GM21381 (cell line): ENCODE data around the gene PROX1.
"Not testable (repeated sequence)": the region's sequence is repeated elsewhere in the genome, so short reads cannot be mapped to it uniquely, and the experiment has no call there.

Experiments used
- ATAC-seq: cut with Tn5 transposase; IDR thresholded peaks from one replicate; pipeline ENCODE4 v1.9.1; 2021; ENCODE audit warnings: mild to moderate bottlenecking, moderate library complexity; ENCODE audit not compliant: unreplicated experiment

Gene PROX1

GRCh38 chr1:214066936-214067335 is 79.2 kb downstream of the PROX1 start:
- ATAC-seq = no peak

- ATAC-seq = no peak
Measured at GRCh38 chr1:214067397-214067796, 79.6 kb downstream of the PROX1 start.

DNA sequence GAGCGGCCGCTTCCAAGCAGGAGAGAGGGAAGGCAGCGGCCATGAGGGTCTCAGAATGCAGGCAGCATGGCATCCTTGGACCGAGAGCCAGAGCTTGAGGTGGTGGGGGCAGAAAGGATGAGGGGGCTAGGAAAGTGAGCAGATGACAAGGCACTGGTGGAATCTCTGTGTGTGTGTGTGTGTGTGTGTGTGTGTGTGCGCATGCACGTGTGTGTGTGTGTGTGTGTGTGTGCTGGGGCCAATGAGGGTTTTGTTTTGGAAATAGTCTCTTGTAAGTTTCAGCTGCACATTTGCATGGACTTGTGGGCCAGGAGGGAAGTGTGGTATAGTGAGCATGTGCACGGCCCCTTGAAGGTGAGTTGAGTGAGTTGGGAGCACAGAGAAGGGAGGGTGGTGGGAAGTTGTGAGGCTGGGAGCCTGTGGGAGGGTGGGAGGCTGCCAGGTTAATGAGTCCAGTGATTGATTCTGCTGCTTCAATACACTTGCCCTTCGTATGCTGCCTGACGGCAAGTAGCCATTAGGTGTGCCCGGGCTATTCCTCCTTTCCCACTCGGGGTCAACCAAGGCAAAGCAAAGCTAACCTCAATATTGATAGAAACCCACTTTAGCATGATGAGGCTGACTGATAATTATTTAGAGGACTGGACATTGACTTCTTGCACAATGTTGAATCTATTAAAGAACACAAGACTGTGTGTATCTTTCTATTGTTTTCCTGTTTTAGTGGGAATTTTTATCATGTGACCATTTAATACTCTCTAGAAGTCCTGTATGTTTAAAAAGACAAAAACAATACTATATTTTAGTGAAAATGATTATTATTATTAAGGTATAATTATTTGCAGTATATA is 80.3 kb downstream of the PROX1 start:
- no peak for ATAC-seq

- no peak for ATAC-seq
Measured at GRCh38 chr1:214068979-214069378, 81.2 kb downstream of the PROX1 start.

DNA sequence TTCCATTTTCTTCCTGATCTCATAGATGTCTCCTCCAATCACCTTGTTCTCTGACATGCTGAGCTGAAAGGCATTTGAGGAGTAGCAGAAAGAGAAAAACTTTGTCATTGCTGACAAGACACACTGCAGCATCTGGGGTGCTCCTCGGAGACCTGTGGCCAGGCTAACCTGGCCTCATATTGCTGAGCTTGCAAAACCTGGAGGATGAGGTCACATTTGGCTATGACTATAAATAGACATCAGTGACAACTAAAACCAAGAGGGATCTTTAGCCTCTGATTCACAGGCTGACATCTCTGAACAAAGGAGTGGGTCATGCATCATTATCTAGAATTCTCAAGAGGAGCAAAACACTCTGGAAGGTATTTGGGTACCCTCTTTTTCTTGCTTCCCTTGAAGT is 83.7 kb downstream of the PROX1 start:
- ATAC-seq = no peak

DNA sequence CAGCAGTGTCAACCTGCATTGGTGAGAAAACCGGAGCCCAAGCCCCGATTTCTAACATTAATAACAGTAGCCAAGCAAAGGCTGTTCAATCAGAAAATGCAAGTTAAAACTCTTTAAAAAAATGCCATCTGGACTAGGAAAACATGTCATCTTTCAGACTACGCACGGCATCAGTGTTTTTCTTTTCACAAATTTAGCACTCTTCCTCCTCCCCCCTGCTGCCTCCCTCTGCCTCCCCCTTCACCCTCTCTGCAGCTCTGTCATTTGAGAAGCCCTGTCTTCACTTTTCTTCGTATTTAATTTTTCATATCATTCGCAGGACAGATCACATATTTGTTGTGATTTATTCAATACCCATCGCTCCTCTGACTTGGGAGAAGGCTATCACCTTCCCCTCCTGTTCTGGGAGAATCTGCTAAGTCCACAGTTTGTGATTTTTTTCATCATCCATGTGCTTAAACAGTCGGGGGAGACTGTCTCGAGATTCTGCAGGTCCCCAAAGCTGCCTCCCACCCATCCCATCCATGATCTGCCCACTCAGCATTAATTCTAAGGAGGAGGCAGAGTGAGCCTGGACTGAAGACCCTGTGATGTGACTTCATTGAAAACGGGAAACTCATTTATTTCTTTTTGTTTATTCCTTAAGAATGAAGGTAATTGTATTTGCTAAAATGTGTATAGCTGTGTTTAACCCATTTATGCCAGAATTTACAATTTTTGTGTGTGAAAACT is 84.8 kb downstream of the PROX1 start:
- no peak for ATAC-seq

DNA sequence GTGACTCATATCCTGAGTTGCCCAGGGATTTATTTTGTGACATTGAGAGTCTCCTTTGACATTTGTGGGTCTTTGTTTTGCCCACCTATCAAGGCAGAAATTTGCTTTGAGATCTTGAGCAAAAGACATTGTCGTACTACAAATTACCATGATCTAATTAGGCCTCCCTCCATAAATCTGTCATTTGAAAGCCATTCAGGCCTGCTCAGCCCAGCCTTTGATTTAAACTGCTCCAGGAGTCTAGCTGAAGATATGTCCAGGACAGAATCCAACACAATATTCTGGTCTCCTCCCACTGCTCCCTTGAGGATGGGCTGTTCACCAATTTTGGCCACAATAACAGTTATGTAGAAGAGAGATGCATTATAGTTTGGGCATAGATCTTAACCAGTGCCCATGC is 86.7 kb downstream of the PROX1 start:
- no peak for ATAC-seq

DNA sequence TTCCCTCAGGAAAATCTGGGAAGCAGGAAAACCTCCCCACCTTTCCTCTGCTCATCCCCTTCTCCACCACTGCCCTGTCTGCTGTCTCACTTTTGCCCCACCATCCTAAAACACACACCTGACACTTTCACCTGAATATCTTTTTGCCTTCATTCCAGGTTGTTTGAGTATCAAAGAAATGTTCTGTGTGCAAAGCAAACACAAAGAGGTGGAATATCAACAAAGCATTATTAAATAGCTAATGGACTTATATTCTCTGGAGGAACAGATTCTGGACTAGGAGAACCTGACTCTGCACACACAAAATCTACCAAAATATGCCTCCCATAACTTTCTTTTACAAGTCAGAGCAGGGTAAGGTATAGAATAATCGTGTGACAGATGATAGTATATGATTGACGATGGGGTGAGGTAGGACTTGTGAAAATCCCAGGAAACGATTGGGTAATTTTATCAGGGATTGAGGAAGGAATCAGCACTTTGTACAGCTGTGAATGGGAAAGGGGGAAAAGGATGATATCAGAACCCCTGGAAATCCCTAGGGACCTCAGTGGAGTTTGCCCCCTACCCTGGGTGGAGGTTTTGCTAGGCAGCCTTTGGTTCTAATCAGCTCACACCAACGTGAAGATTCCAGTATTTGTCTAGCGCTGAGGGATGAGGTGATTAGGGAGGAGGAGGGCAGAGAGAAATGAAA is 87.7 kb downstream of the PROX1 start:
- ATAC-seq = no peak

GRCh38 chr1:214075999-214076707 is 88.4 kb downstream of the PROX1 start:
- ATAC-seq = no peak

GRCh38 chr1:214076708-214077065 is 88.9 kb downstream of the PROX1 start:
- no peak for ATAC-seq

DNA sequence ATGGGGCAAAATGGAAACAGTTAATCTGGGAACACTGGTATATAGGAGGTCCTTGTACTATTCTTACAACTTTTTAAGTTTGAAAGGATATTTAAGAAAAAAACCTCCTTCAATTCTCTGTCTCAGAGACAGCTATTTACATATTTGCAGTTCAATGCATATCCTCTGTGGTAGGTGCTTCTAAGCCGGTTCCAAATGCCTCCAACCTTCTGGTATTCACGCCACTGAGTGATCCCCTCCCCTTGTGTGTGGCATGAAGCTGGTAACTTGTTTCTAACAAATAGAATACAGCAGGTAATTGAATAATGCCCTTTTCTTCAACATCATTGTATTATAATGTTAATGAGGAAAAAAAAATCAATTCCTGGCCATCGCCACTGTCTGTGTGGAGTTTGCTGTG is 91.2 kb downstream of the PROX1 start:
- no peak for ATAC-seq

DNA sequence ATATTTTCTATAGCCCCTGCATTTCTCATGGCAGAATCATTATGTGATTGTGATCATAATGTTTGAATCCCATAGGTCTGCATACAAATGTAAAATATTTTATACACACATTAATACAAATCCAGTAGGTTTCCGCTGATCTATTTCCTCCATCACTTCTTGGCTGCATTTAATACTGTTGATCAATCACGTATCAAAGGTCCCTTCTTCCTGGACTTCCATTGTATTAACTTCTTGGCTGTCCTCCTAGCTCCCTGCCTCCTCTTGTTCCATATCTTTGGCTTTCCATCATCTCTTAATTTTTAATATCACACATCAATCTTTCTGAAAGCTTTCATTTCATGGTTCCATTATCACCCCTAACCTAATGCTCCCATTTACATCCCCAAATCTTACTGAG is 97.6 kb downstream of the PROX1 start:
- no peak for ATAC-seq

DNA sequence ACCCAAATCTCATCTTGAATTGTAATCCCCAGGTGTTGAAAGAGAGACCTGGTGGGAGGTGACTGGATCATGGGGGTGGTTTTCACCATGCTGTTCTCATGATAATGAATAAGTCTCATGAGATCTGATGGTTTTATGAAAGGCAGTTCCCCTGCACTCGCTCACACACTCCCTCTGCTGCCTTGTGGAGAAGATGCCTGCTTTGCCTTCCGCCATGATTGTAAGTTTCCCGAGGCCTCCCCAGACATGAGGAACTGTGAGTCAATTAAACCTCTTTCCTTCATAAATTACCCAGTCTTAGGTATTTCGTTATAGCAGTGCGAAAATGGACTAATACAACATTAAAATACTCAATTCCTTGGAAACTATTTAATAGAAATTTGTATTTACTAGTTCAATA is 99.2 kb downstream of the PROX1 start:
- ATAC-seq = no peak

- not testable (repeated sequence) for ATAC-seq
Measured at GRCh38 chr1:214089003-214089402, 101.2 kb downstream of the PROX1 start.
